HepG2 (cell line): Measurements from ENCODE around the gene DOHH. TPM values are rescaled to one million over a fixed set of nuclear protein-coding genes. Genes with fewer than 3 reads are reported as not detected.

ENCODE experiments used
- CBX2 ChIP-seq, 2 experiments: fragments of 200-600 bp in 1 of 2; sonication (generic); formaldehyde crosslinking in 1 of 2; IDR thresholded peaks; 2 replicates each; pipeline versions ENCODE4 v1.7.0 to v1.8.1; 2018 to 2022; ENCODE audit warnings: low read depth in 2 of 2, low read length in 1 of 2, mild to moderate bottlenecking in 1 of 2, missing genetic modification reagents in 1 of 2
- DNMT1 ChIP-seq: sonication (generic); formaldehyde crosslinking; IDR thresholded peaks from 2 replicates; pipeline ENCODE4 v1.5.1; 2020; ENCODE audit warnings: mild to moderate bottlenecking, missing genetic modification reagents
- DR1 ChIP-seq: sonication (generic); formaldehyde crosslinking; IDR thresholded peaks from 2 replicates; pipeline ENCODE4 v1.8.0; 2021; ENCODE audit warnings: mild to moderate bottlenecking, missing genetic modification reagents, inconsistent platforms
- FLYWCH1 ChIP-seq: sonication (generic); formaldehyde crosslinking; IDR thresholded peaks from 2 replicates; pipeline ENCODE4 v1.8.1; 2023; ENCODE audit warnings: mild to moderate bottlenecking, missing genetic modification reagents
- HNRNPLL ChIP-seq: fragments of 200-400 bp; formaldehyde crosslinking; IDR thresholded peaks from 2 replicates; pipeline ENCODE4 v1.6.1; 2017; ENCODE audit warnings: mild to moderate bottlenecking, low read depth, low read length; ENCODE audit not compliant: poor library complexity, severe bottlenecking
- KAT7 ChIP-seq: IDR thresholded peaks from 2 replicates; pipeline ENCODE4 v1.6.1; 2018; ENCODE audit warnings: borderline replicate concordance, missing compliant biosample characterization
- MED13 ChIP-seq: sonication (generic); formaldehyde crosslinking; IDR thresholded peaks from 2 replicates; pipeline ENCODE4 v1.5.0; 2020; ENCODE audit warnings: missing genetic modification reagents
- NAIF1 ChIP-seq: sonication (generic); formaldehyde crosslinking; IDR thresholded peaks from 2 replicates; pipeline ENCODE4 v1.5.0; 2020; ENCODE audit warnings: mild to moderate bottlenecking, missing genetic modification reagents, borderline replicate concordance
- PHF20 ChIP-seq: sonication (generic); formaldehyde crosslinking; IDR thresholded peaks from 2 replicates; pipeline ENCODE4 v1.5.0; 2020; ENCODE audit warnings: mild to moderate bottlenecking, missing genetic modification reagents
- RBM39 ChIP-seq: fragments of 200-400 bp; formaldehyde crosslinking; IDR thresholded peaks from one replicate; pipeline ENCODE4 v1.6.1; 2018; ENCODE audit warnings: antibody characterized with exemption, mild to moderate bottlenecking, low read depth, low read length; ENCODE audit not compliant: poor library complexity, severe bottlenecking
- U2AF1 ChIP-seq: fragments of 200-400 bp; formaldehyde crosslinking; optimal IDR thresholded peaks from 2 replicates; pipeline ENCODE3; 2017; ENCODE audit warnings: mild to moderate bottlenecking, low read depth, low read length
- ZBTB21 ChIP-seq: sonication (generic); formaldehyde crosslinking; IDR thresholded peaks from 2 replicates; pipeline ENCODE4 v1.4.0; 2020; ENCODE audit warnings: missing genetic modification reagents
- ZNF121 ChIP-seq: sonication (generic); formaldehyde crosslinking; IDR thresholded peaks from 2 replicates; pipeline ENCODE4 v1.5.0; 2020; ENCODE audit warnings: mild to moderate bottlenecking, missing genetic modification reagents
- ZNF260 ChIP-seq: sonication (generic); formaldehyde crosslinking; IDR thresholded peaks from 2 replicates; pipeline ENCODE4 v1.4.0; 2020; ENCODE audit warnings: missing genetic modification reagents, low read depth, mild to moderate bottlenecking, borderline replicate concordance
- ZNF746 ChIP-seq: sonication (generic); formaldehyde crosslinking; IDR thresholded peaks from 2 replicates; pipeline ENCODE4 v1.8.0; 2022; ENCODE audit warnings: mild to moderate bottlenecking, missing genetic modification reagents
- ZNF768 ChIP-seq: sonication (generic); formaldehyde crosslinking; IDR thresholded peaks from 2 replicates; pipeline ENCODE4 v1.4.0; 2020; ENCODE audit warnings: missing genetic modification reagents
- ZNF776 ChIP-seq: sonication (generic); formaldehyde crosslinking; IDR thresholded peaks from 2 replicates; pipeline ENCODE4 v1.4.0; 2020; ENCODE audit warnings: mild to moderate bottlenecking, missing genetic modification reagents
- ZSCAN22 ChIP-seq: sonication (generic); formaldehyde crosslinking; IDR thresholded peaks from 2 replicates; pipeline ENCODE4 v1.4.0; 2020; ENCODE audit warnings: mild to moderate bottlenecking, missing genetic modification reagents
- polyA plus RNA-seq, 8 experiments: library from polyadenylated mRNA; depleted of rRNA in 3 of 8; stranded (reverse) in 7 of 8; unstranded in 1 of 8; fragments of >200 nt; fragmentation: Illumina TruSeq in 4 of 8; extraction: Trizol in 4 of 8; gene quantifications; 2 replicates each; pipeline versions ENCODE4 v1.2.1 to v1.2.3, GENCODE V29; 2011 to 2016; ENCODE audit warnings: low read depth in 4 of 8, missing spikeins in 1 of 8, mixed read lengths in 1 of 8; ENCODE audit not compliant: insufficient read depth in 1 of 8
- total RNA-seq, 5 experiments: library from RNA; depleted of rRNA; stranded (reverse); fragments of >200 nt; fragmentation: Illumina TruSeq; extraction: Trizol; gene quantifications; 2 replicates each; pipeline ENCODE4 v1.2.3, GENCODE V29; 2016; ENCODE audit warnings: low read depth in 1 of 5
- TF ChIP-seq, protein P1 (sequence below): sonication (generic); formaldehyde crosslinking; IDR thresholded peaks from 2 replicates; pipeline ENCODE4 v1.5.1; 2020; ENCODE audit warnings: missing genetic modification reagents, mild to moderate bottlenecking, borderline replicate concordance
- TF ChIP-seq, protein P2 (sequence below): sonication (generic); formaldehyde crosslinking; IDR thresholded peaks from 2 replicates; pipeline ENCODE4 v1.4.0; 2020; ENCODE audit warnings: missing genetic modification reagents
- TF ChIP-seq, protein P3 (sequence below): sonication (generic); formaldehyde crosslinking; conservative IDR thresholded peaks from 2 replicates; pipeline ENCODE4 v1.8.0; 2022; ENCODE audit warnings: missing genetic modification reagents
- TF ChIP-seq, protein P4 (sequence below): conservative IDR thresholded peaks from 2 replicates; pipeline ENCODE4 v1.6.1; 2018; ENCODE audit warnings: missing genetic modification reagents

DOHH gene
- total and polyA plus RNA-seq, 2 of the 13 experiments (the other 11 are each of a cell fraction or from before 2014, with no cell fraction given) = 3.5 to 13.7 TPM

DNA sequence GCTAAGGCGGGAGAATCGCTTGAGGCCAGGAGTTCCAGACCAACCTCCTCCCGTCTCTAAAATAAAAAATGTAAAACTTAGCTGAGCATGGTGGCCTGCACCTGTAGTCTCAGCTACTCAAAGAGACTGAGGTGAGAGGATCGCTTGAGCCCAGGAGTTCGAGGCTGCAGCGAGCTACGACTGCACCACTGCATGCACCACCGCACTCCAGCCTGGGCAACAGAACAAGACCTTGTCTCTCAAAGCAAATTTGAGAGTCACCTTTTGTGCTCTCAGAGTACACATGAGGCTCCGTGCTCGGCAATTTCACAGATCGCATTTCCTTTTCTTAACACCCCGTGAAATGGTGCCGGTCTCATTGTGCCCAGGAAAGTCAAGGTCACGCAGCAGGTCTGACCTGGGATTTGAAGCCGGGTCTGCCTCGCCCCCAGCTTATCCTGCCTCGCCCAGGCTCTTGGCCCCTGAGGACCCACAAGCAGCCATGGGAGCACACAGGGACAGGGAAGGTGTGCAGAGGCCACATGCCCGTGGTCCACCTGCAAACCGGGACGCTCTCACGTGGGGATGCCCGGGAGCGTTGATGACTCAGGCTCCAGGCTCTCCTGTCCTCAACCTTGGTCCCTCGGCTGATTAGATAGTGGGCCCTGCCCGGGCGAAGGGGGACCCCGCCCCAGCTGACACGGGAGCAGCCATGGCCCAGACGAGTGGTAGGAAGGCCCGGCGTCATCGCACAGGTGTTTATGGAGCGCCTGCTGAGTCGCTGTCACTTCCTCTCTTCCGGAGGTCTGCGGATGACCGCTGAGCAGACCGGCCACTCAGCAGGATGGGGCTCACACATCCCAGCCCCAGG lies 19.0 kb downstream of the DOHH start (continued):
- TF ChIP-seq, protein P1, sequence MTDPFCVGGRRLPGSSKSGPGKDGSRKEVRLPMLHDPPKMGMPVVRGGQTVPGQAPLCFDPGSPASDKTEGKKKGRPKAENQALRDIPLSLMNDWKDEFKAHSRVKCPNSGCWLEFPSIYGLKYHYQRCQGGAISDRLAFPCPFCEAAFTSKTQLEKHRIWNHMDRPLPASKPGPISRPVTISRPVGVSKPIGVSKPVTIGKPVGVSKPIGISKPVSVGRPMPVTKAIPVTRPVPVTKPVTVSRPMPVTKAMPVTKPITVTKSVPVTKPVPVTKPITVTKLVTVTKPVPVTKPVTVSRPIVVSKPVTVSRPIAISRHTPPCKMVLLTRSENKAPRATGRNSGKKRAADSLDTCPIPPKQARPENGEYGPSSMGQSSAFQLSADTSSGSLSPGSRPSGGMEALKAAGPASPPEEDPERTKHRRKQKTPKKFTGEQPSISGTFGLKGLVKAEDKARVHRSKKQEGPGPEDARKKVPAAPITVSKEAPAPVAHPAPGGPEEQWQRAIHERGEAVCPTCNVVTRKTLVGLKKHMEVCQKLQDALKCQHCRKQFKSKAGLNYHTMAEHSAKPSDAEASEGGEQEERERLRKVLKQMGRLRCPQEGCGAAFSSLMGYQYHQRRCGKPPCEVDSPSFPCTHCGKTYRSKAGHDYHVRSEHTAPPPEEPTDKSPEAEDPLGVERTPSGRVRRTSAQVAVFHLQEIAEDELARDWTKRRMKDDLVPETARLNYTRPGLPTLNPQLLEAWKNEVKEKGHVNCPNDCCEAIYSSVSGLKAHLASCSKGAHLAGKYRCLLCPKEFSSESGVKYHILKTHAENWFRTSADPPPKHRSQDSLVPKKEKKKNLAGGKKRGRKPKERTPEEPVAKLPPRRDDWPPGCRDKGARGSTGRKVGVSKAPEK (CRISPR knock-in tag) = no peak
- TF ChIP-seq KAT7 (CRISPR knock-in tag) = no peak
- TF ChIP-seq HNRNPLL = no peak
- TF ChIP-seq RBM39 = no peak
- TF ChIP-seq ZNF121 (CRISPR knock-in tag) = no peak
- no peak for TF ChIP-seq ZSCAN22 (CRISPR knock-in tag)
- no peak for TF ChIP-seq CBX2 (IDR thresholded peaks at IDR 0.05; ENCODE audit: low read depth, low read length)
- TF ChIP-seq CBX2 (CRISPR knock-in tag; IDR thresholded peaks at IDR 0.05; ENCODE audit: low read depth) = no peak
- TF ChIP-seq DNMT1 = 0 out of 2 replicates have a peak, but pooled peaks have one; percentile 59
- TF ChIP-seq, protein P2, sequence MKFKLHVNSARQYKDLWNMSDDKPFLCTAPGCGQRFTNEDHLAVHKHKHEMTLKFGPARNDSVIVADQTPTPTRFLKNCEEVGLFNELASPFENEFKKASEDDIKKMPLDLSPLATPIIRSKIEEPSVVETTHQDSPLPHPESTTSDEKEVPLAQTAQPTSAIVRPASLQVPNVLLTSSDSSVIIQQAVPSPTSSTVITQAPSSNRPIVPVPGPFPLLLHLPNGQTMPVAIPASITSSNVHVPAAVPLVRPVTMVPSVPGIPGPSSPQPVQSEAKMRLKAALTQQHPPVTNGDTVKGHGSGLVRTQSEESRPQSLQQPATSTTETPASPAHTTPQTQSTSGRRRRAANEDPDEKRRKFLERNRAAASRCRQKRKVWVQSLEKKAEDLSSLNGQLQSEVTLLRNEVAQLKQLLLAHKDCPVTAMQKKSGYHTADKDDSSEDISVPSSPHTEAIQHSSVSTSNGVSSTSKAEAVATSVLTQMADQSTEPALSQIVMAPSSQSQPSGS (CRISPR knock-in tag) = 0 out of 2 replicates have a peak, but pooled peaks have one; percentile 53
- TF ChIP-seq, protein P3, sequence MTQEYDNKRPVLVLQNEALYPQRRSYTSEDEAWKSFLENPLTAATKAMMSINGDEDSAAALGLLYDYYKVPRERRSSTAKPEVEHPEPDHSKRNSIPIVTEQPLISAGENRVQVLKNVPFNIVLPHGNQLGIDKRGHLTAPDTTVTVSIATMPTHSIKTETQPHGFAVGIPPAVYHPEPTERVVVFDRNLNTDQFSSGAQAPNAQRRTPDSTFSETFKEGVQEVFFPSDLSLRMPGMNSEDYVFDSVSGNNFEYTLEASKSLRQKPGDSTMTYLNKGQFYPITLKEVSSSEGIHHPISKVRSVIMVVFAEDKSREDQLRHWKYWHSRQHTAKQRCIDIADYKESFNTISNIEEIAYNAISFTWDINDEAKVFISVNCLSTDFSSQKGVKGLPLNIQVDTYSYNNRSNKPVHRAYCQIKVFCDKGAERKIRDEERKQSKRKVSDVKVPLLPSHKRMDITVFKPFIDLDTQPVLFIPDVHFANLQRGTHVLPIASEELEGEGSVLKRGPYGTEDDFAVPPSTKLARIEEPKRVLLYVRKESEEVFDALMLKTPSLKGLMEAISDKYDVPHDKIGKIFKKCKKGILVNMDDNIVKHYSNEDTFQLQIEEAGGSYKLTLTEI = no peak
- TF ChIP-seq ZNF768 (CRISPR knock-in tag) = 0 out of 2 replicates have a peak, but pooled peaks have one; percentile 58
- no peak for TF ChIP-seq NAIF1 (CRISPR knock-in tag)
- 0 out of 2 replicates have a peak, but pooled peaks have one; percentile 48 for TF ChIP-seq ZNF746 (CRISPR knock-in tag)
- 0 out of 2 replicates have a peak, but pooled peaks have one; percentile 9 for TF ChIP-seq DR1 (CRISPR knock-in tag)
- no peak for TF ChIP-seq PHF20 (CRISPR knock-in tag)
- TF ChIP-seq FLYWCH1 = peak; percentile 61; the same call in 1 of the 2 replicates
- TF ChIP-seq ZNF776 (CRISPR knock-in tag) = peak; percentile 94
- TF ChIP-seq, protein P4, sequence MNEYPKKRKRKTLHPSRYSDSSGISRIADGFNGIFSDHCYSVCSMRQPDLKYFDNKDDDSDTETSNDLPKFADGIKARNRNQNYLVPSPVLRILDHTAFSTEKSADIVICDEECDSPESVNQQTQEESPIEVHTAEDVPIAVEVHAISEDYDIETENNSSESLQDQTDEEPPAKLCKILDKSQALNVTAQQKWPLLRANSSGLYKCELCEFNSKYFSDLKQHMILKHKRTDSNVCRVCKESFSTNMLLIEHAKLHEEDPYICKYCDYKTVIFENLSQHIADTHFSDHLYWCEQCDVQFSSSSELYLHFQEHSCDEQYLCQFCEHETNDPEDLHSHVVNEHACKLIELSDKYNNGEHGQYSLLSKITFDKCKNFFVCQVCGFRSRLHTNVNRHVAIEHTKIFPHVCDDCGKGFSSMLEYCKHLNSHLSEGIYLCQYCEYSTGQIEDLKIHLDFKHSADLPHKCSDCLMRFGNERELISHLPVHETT = no peak
- no peak for TF ChIP-seq MED13 (CRISPR knock-in tag)
- no peak for TF ChIP-seq U2AF1
- no peak for TF ChIP-seq ZBTB21 (CRISPR knock-in tag)
- no peak for TF ChIP-seq ZNF260 (CRISPR knock-in tag)
